ENCODE measurements around the gene MRPS34.

The MRPS34 gene

DNA sequence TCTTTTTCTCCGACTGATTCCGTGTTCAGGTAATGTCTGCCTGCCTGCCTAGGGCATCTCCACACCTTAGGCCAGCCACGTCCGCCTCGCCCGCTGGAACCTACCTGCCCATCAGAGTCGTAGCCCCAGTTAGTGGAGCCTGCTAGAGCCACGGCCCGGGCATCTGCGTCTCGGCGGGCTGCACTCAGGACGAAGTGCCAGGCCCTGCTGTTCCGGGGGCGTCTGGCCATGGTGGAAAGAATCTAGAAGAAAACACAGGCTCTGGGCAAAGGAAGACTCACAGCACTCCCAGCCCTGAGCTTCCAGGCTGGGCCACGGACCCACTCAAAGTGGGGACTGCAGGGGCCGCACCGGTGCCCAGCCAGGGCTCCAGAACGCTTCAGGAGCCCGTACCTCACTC lies 8.3 kb upstream of the MRPS34 start:
- no peak for DNase-seq

DNA sequence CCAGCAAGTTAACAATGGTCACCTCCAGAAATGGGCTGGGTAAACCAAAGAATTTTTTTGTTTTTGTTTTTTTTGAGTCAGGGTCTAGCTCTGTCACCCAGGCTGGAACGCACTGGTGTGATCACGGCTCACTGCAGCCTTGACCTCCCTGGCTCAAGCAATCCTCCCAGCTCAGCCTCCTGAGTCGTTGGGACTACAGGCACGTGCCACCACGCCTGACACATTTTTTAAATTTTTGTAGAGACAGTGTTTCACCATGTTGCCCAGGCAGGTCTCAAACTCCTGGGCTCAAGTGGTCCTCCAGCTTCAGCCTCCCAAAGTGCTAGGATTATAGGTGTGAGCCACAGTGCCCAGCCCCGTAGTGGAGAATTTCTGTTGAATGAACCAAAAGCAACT lies 7.7 kb upstream of the MRPS34 start:
- no peak for DNase-seq

DNA sequence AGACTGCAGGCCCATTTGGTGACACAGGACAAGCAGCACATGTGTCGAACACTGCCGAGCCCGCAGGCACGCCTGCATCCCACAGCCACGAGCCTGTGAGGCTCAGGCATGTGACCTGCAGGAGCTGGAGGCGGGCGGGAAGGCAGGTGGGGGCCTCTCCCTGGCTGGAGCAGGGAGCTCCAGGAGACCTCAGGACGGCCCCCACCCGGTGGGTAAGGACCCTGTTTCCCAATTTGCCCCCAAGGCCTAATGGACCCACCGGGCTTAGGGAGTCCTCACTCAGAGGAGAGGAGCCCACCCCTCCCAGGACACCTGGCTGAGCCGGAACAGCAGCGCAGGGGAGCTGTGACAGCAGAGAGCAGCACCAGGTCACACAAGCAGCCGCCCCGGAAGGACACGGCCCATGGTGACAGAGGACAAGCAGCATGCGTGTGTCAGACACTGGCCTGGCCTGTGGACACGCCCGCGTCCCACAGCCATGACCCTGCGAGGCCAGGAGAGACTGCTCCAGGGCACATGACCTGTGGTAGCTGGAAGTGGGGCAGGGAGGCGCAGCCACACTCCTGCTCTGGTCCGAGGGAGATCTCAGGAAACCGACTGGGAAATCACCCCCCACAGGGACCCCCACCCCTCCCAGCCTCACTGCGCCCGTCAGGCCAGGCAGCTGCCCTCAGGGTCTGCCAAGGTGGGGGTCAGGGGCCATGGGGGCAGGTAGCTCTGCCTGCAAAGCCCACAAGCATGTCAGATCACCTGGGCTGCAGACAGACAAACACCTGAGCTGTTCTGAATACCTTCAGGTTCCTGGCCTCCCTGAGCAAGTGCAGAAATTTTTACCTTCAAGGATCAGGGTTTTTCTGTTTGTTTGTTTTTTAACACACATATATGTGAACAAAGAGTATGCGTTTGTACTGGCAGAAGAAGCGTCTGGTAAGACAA lies 7.1 kb upstream of the MRPS34 start:
- no peak for DNase-seq

DNA sequence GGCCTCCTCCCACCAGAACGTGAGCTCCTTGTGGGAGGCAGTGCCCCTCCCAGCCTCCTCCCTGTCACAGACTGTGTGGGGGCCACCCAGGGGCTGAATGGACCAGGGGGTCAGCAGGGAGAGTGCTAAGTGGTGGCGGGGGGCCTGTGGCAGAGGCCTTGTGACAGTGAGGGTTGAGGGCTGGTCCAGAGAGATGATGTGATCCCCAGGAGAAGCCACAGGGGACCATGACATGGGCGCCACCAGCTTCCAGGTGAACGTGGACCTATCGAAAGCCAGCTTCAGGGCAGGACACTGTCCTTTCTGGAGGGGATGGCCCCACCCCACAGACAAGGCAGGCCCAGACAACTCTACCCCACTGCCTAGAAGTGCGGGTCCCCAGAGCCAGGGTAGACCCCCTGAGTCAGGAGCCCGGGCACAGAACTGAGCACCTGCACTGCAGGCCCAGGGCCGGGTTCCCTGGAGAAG lies 6.3 kb upstream of the MRPS34 start:
- no peak for DNase-seq

DNA sequence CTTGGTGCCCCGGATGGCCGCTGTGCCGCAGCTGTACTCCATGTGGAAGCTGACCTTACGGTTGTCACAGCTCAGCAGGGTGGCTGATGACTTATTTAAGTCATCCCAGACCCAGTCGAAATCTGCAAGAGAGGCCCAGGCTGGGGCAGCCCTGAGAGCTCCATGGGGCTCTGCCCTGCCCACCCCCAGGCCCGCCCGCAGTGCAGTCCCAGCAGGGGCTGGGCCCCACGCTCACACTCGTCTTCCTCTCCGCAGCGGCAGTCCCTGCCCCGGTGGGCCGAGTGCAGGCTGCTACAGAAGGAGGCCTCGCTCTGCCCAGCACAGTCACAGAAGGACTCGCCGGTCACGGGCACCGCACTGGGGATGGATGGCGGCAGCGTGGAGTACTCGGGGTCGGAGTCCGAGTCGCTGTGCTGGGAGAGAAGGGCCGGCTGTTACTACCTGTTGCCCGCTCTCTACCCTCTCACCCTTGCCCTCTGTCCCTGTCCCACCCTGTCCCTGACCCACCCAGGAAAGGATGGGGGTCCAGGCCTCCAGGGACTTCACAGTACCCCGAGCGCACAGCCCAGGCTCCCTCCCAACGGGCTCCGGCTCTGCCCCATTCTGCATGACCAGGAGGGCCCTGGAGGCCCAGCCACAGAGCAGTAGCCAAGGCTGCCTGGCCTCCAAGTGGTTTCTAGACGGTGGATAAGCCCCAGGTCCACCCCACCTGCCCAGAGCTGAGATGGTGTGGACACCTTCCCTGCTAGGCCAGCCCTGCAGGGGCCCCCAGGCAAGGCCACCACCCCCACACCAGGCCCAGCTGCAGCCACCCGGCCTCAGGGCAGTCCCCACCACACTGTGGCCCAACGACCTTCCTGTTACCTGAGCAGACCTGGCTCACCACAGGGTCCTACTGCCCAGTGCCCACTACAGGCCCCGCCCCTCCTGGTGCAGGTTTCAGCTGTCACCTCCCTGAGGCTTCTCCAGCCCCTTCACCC lies 5.6 kb upstream of the MRPS34 start:
- DNase-seq: no peak

DNA sequence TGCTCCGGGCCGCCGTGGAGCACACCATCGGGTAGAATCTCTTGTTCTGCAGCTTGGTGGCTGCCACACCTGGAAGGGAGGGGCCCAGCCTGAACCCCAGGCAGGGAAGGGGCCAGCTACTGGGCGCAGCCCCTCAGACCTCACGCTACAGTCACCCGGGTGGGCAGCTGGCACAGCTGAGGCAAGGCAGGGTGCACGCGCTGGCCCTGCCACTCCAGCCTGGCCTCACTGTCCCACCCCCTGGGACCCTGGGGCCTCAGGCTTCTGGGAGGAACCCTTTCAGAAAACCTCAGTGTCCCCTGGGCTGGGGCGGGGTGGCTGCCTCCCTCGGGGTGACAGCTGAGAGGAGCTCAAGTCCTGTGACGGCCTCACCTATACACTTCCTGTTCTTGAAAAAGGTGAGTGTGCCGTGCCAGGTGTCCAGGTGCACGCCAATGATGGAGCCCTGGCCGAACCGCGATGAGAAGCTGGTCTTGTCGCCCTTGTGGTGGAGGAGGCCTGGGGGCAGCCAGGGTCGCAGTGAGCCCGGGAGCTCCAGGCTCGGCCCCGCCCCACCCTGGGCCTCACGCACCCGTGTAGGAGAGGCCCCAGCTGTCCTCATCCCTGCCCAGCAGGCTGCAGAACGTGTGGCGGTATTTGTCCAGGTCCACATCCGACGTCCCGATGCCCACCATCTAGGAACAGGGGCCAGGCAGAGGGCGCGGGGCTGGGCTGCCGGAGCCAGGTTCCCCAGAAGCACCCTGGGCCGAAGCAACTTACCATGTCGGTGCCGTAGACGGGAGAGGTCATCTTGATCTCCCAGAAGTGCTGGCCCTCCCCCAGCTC lies 4.7 kb upstream of the MRPS34 start:
- DNase-seq: no peak

DNA sequence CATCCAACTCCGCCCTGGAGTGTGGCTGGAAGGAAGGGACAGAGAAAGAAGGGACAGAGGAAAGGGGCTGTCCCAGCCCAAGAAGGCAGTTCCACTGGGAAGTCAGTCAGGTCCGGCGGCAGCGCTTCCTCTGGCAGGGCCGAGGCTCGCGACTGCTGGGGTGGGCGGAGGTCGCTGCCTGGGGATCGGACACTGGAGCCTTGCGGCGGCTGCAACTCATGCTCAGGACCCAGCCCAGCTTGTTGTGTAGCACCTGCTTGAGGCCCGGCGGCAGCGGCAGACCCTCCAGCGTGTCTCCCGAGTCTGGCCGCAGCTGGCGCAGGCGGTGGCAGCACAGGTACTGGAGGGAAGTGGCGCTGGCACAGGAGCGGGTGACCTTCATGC lies 4.0 kb upstream of the MRPS34 start:
- DNase-seq: no peak

DNA sequence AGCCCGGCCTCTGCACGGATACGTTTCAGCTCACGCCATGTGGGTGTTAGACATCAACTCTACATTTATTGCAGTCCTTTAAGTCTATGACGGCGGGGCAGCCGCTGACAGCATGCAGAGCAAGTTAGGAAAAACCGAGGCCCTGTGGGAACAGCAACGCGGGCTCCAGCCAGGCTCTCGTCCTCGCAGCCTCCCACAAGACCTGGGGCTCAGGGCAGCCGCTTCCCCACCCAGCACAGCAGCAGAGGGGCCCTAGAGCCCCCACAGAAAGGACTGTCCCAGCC lies 3.7 kb upstream of the MRPS34 start:
- DNase-seq: no peak

DNA sequence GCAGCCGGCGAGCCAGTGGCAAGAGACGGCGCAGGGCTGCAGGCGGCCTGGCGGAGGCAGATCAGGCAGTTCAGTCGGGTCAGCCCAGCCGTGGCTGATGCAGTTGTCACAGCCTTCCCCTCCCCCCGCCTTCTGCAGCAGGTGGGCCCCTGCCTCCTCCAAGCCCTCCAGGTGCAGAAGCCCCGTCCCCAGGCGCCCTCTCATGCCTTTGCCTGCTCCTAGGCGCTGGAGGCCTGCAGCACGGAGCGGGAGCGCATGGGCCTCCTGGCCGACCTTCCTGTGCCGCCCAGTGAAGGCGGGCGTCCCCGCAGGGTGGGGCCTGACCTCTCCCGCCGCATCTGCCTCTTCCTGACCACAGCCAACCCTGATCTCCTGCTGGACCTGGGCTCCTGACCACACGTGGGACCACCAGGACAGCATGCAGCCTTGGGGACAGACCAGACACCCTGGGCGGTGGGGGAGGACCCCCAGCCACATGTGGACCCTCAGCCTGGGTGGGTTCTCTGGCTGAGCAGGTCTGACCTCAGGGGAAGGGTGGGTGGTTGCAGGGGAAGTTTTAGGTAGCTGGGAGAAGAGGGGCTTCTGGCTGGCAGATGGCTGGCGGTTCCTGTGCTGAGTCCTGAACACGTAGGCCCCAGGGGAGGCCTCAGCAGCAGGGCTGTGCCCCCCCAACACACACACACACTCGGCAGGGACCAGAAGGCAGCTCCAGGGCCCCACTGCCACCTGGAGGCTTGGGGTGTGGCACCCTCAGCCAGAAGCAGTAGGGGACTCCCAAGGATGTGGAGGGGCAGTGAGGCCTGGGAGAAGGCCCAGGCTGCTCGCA lies 3.1 kb upstream of the MRPS34 start:
- no peak for DNase-seq

DNA sequence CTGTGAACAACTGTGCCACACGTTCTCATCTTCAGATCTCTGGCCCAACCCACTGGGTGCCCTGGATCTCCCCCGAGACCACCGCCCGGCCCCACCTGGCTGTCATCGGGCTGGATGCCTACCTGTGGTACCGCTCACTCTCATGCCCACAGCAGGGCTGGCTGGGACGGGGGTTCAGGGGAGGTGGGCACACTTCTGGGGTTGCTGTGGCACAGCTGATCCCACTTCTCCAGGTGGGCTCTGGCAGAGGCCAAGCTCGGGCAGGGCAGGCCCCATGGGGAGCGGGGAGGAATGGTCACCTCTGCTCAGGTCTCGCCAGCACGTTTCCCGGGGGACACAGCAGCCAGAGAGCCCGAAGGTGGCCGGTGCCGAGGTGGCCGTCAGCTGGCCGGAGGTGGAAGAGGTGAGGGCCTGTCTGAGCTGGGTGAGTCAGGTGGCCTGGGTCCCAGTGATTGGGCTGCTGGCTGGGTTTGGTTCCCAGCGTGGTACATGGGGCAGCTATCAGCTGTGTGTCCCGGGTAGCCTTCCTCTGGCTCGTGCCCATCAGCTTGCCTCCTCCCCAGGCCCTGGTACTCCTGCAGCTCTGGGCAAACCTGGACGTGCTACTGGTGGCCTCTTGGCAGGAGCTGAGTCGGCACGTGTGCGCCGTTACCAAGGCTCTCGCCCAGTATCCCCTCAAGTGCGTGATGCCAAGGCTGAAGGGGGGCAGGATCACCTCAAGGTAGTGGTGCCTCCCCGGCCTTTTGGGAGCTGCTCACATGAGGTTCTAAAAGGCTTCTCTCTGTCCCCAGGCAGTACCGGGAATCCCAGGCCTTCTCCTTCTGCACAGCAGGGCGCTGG lies 2.3 kb upstream of the MRPS34 start:
- no peak for DNase-seq

DNA sequence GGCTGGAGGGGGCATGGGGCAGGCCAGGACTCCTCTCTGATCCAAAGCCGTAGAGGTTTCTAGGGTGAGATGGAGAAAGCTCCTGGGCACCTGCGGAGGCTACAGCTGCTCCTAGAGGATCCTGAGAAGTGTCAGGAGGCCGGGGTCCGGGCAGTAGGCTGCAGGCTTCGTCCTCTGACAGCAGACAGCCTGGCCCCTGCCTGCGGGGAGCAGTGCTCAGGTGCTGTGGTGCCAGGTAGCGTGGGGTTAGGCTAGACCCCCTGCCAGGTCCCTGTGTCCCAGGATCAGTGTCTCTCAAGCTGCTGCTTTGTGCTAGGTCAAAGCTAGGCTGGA lies 1.5 kb upstream of the MRPS34 start:
- DNase-seq: no peak

DNA sequence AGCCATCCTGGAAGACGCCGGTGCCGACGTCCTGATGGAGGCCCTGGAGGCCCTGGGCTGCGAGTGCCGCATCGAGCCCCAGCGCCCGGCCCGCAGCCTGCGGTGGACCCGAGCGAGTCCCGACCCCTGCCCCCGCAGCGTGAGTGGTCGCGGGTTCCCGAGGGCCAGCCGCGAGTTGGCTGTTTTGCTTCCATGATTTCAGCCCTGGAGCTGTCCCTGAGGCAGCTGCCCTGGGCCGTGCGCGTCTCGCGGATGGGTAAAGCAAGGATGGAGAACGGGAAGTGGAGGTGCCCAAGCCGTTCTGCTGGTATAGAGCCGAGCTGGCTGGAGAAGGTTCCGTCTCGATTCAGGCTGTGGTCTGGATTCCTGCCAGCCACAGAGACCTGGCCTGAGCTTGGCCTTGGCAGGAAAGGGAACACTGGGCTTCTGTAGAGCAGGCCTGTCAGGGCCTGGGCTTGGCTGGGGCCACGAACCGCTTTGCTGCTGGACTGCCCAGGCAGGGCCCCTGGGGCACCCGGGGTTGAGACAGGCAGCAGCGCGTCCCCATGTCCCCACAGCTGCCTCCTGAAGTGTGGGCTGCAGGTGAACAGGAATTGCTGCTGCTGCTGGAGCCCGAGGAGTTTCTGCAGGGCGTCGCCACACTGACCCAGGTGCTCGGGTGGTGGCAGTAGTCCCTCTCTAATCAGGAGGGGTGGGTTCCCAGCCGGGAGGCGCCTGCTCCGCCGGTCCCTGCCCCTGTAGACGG lies 941 bp upstream of the MRPS34 start:
- no peak for DNase-seq

DNA sequence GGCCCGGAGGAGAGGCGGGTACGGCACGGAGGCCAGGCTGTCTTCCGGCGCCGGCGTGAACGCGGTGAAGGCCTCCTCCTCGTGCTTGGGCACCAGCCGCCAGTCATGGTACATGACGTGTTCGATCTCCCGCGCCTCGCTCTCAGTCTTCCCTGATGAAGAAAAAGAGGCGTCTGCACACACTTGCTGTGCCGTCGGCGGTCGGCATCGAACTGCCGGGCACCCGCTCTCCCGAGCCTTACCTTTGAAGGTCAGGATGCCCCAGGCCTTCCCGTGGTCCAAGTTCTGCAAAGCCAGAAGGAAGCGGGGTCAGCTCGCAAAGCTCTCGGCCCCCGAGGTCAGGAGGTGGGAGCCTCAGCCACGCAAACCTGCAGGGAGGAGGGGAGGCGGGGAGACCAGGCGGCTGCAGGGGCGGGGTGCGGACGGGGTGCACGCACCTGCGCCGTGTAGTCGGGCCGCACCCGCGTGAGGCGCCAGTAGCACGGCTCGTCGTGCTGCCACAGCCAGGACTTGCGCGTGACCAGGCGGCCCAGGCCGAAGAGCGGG lies 499 bp downstream of the MRPS34 start, which contains the start of gene EME2:
TSS of gene EME2 (plus strand) at position 449 of the 546 bp plus-strand sequence. CDS start 418 bp downstream, outside the sequence.
- no peak for DNase-seq

DNA sequence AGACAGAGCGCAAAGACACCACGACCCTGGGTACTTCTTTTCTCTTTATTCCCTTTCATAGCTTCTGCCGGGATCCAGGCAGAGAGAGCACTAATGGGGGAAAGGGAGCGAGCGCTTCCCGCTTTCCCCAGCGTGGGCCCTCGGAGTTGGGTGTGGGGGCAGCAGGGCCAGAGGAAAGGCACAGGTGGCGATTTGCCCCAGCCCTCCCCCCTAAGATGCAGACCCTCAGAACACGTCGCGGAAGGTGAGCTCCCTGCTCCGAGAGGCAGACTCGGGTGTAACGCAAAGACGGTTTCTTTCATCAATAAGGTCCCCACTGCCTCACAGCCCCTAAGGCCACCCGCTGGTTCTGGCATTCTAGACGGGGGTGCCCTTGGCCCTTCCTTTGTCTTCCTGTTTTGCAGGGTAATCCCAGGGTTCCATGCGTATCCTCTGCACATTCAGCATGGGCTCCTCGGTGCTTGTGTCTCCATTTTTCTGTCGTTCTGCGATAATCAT lies 1.0 kb downstream of the MRPS34 start:
- peak; percentile 23 for DNase-seq

DNA sequence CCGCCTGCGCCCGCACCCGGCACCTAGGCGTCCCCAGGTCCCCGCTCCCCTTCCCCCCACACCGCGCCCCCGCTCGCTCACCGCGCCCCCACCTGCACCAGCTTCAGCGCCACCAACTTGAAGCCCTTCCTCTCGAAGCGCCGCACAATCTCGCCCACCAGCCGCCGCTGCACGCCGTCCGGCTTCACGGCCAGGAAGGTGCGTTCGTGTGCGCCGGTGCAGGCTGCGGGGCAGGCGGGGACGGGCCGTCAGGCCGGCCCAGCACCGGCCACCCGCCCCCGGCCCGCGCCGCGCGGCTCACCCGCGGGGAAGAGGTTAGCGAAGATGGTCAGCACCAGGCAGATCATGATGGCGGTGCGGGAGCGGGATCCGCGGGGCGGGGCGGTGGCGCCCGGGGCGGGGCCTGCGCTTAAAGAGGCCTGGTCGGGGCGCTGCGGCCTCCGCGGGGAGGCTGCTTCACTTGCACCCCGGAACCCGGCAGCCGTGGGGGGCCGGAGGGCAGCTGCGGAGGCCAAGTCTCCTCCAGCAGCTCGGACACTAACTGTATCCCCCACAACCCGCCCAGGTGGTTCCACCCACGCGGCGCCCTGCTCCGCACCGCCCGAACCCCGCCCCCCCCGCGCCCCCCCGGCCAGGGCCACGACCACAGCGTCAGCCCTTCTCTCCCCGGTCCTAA lies 1.6 kb downstream of the MRPS34 start, which contains the start of gene NME3:
TSS of gene NME3 (minus strand) at position 356 of the 676 bp plus-strand sequence. CDS start at position 347, 9 bp downstream.
- DNase-seq: peak; percentile 59

DNA sequence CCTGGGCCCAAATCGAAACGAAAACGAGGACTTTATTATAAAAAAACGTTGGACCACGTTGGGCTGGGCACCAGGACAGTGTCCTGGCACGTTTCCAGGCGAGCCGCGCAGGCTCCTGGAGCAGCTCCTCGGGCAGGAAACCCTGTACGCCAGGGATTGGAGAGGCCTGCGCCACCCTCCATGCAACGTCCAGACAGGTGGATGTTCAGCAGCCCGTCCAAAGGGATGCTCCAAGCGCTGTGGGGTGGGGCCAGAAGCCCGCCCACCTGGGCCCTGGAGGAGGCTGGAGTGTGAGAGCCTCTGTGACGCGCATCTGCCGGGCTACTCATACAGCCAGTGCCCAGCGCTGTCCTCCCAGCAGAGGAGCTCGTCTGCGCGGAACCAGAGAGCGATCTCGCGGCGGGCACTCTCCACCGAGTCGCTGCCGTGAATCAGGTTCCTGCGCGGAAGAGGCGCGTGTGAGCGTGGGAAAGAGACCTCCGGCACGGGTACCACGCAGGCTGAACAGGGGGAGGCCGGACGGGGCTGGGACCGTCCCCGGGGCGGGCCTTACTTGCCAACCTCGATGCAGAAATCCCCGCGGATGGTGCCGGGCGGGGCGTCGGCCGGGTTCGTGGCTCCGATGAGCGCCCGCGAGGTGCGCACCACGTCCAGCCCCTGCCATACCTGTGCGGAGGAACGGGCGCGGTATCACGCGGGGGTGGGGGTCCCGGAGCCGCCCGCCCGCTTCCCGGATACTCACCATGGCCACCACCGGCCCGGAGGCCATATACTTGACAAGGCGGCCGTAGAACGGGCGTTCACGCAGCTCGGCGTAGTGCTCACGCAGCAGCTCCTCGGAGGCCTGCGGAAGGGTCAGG lies 2.4 kb downstream of the MRPS34 start:
- peak; percentile 41 for DNase-seq

DNA sequence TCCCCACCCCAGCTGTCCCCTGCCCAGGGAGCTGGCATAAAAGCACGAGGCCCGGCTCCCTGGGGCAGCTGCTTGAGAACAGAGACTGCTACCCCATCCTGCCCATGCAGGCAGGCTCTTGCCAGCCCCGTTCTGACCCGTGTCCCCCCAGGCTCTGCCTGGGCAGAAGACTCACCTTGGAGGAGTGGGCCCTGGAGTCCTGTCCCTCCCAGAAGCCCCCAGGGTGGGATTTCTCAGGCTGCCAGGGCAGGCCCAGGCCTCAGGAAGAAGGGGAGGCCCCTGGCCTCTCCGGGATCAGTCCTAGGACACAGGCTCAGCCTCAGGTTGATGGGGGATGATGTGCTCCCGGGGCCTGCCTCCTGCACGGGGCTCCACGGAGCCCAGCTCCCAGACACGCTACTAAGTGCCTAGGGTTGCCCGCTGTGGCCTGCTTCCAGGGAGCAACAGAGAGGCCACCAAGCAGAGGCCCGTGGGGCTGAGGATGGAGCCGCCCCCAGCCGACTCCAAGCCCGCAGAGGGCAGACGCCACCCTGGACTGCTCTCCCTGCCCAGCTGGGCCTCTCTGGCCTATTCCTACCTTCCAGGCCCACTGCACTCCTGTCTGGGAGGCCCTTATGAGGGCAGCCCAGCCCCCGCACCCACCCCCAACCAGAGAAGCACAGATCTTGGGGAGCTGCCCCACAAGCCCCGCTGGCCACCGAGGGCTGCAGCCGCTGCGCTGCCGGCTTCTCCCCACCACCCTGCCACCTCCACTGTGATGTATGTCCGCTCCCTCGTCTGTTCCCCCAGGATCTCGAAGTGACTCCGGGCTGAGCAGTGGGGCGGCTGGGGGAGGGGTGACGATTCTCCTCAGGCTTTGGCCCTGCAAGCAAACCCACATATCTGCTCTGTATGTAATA lies 3.3 kb downstream of the MRPS34 start:
- no peak for DNase-seq

Data from fibroblast of skin of abdomen (primary cell).